Coronary artery (tissue), 2 donors: ENCODE measurements around the gene USP24.
"Not testable (repeated sequence)": the region's sequence is repeated elsewhere in the genome, so short reads cannot be mapped to it uniquely, and the experiment has no call there.

Experiments
- DNase-seq: peaks from one replicate; pipeline ENCODE4 v3.0.0-alpha.2; 2017; ENCODE audit warnings: low spot score
- H3K27ac ChIP-seq, 2 donors: fragments of 200-600 bp; sonication (generic); one replicate each; pipeline ENCODE4 v1.5.1; 2016 to 2019
- H3K4me3 ChIP-seq: fragments of 200-600 bp; sonication (generic); 2 replicates; pipeline ENCODE4 v1.5.1; 2016; ENCODE audit warnings: mild to moderate bottlenecking, moderate library complexity
- TF ChIP-seq, protein P1 (sequence below): fragments of 200-600 bp; sonication (generic); IDR thresholded peaks from one replicate; pipeline ENCODE4 v1.5.1; 2019; ENCODE audit warnings: antibody characterized with exemption

Gene USP24

DNA sequence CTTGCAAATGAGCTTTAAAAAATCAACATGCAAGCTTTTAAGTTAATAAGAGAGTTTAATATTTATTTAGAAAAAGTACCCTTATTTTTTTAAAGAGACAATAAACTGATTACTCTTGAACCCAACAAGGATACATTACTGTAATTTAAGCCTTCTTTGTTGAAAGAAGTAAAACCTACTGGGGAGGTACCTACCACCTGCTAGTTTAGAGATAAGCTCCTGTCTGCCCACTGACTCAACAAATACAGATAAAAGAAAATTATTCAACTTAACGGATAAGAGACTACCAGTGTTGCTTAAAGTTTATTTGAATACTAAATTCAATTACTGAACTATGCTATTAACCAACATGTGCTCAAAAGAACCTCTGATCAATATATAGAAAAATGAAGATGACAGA is 23.1 kb downstream of the USP24 start:
- no peak overlapping the region for H3K4me3 ChIP-seq
- DNase-seq, result no peak
- H3K27ac ChIP-seq, result no peak overlapping the region
- TF ChIP-seq, protein P1, sequence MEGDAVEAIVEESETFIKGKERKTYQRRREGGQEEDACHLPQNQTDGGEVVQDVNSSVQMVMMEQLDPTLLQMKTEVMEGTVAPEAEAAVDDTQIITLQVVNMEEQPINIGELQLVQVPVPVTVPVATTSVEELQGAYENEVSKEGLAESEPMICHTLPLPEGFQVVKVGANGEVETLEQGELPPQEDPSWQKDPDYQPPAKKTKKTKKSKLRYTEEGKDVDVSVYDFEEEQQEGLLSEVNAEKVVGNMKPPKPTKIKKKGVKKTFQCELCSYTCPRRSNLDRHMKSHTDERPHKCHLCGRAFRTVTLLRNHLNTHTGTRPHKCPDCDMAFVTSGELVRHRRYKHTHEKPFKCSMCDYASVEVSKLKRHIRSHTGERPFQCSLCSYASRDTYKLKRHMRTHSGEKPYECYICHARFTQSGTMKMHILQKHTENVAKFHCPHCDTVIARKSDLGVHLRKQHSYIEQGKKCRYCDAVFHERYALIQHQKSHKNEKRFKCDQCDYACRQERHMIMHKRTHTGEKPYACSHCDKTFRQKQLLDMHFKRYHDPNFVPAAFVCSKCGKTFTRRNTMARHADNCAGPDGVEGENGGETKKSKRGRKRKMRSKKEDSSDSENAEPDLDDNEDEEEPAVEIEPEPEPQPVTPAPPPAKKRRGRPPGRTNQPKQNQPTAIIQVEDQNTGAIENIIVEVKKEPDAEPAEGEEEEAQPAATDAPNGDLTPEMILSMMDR, result no peak

DNA sequence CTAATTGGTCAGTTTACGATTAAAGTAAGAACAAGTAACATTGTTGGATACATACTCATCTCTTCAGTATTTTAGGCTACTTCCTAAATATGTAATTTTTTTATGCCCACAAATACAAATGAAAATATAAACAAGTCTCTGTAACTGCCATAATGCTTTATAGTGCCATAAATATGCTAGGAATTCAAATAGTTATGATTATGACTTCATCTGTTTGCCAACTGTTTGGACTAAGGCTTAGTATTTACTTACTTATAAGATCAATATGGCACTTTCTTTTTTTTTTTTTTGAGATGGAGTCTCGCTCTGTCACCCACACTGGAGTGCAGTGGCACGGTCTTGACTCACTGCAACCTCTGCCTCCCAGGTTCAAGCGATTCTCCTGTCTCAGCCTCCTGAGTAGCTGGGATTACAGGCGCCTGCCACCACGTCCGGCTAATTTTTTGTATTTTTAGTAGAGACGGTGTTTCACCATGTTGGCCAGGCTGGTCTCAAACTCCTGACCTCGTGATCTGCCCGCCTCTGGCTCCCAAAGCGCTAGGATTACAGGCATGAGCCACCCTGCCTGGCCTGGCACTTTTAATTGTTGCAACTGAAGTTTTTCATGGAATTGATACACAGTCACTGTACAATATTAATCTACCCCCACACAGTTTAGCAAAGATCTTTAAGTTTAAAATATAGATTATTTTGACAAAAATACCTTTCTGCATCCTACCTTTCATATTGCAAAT is 23.8 kb downstream of the USP24 start:
- not testable (repeated sequence) for H3K27ac ChIP-seq, DNase-seq, H3K4me3 ChIP-seq

DNA sequence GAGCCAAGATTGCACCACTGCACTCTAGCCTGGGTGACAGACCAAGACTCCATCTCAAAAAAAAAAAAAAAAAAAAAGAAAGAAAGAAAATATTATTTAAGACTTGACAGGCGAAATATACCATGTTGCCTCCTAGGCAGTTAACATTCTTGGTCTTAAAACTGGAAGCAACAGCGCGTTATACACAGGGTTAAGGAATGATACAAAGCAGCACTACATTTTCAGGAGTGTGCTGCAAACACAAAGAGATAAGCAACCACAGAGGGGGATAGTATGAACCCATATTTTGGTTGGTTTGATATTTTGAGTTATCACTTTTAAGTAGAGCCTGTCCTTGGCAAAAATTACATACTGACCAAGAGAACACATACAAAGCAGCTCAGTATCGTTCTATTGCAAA is 25.1 kb downstream of the USP24 start:
- DNase-seq, result no peak
- TF ChIP-seq, protein P1, result no peak
- no peak overlapping the region for H3K27ac ChIP-seq
- H3K4me3 ChIP-seq, result no peak overlapping the region

DNA sequence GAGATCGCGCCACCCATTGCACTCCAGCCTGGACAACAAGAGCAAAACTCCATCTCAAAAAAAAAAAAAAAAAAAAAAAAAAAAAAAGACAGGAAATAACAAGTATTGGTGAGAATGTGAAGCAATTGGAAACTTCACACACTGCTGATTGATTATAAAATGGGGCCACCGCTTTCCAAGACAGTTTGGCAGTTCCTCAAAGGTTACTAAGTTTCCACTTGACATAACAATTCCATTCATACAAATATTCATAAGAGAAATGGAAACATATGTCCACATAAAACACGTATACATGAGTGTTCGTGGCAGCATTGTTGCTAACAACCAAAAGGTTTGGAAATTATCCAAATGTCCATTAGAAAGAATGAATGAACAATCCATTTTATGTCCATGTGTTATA is 26.3 kb downstream of the USP24 start:
- no peak for DNase-seq
- TF ChIP-seq, protein P1, result no peak
- Histone ChIP-seq H3K4me3 (no peak overlapping the region), H3K27ac (no peak overlapping the region)

DNA sequence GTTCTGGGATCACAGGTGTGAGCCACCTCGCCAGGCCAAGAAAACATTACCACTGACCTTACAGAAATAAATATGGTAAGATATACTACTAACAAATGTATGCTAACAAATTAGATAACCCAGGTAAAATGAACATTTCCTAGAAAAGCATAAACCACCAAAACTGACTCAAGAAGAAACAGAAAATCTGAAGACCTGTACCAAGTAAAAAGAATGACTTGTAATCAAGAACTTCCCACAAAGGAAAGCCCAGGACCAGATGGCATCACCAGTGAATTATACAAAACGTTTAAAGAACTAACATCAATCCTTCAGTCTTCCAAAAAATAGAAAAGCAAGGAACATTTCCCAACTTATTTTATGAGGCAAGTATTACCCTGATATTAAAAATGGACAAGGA is 29.3 kb downstream of the USP24 start:
- TF ChIP-seq, protein P1, result no peak
- H3K27ac ChIP-seq, result no peak overlapping the region
- no peak for DNase-seq
- no peak overlapping the region for H3K4me3 ChIP-seq

DNA sequence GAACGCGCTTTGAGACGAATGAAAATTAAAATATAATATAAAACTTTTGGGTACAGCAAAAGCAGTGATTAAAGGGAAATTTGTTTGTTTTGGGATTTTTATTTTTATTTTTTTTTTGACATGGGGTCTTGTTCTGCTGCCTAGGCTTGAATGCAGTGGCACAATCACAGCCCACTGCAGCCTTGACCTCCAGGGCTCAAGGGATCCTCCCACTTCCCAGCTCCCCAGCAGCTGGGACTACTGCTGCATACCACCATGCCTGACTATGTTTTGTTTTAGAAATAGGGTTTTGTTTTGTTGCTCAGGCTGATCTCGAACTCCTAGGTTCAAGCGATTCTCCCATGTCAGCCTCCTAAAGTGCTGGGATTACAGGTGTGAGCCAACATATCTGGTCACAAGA is 30.3 kb downstream of the USP24 start:
- TF ChIP-seq, protein P1, result no peak
- Histone ChIP-seq H3K4me3 (no peak overlapping the region), H3K27ac (no peak overlapping the region)
- no peak for DNase-seq

DNA sequence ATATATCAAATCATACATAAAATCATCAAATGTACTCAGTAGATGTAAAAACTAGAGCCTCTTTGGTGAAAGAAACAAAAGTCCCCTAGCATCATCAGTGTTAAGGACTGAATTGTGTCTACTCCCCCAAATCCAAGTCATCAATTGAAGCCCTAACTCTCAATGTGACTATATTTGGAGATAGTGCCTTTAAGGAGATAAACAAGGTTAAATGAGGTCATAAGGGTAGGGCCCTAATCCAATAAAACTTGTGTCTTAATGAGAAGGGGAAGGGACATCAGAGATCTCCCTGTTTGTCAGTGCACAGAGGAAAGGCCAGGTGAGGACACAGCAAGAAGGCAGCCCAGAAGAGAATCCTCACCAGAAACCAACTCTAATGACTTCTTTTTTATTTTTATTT is 33.5 kb downstream of the USP24 start:
- no peak overlapping the region for H3K4me3 ChIP-seq
- TF ChIP-seq, protein P1, result no peak
- no peak overlapping the region for H3K27ac ChIP-seq
- DNase-seq, result no peak
